Testis (tissue), 2 donors: ENCODE results near the gene TRABD2A.

Experiments
- POLR2A ChIP-seq: fragments of 450-650 bp; IDR thresholded peaks from one replicate; pipeline ENCODE4 v1.6.1; 2017; ENCODE audit warnings: antibody characterized with exemption, mild to moderate bottlenecking, moderate library complexity
- TF ChIP-seq, protein P1 (sequence below), 3 experiments: fragments of 450-650 bp in 2 of 3; fragments of 200-600 bp in 1 of 3; sonication (generic) in 1 of 3; IDR thresholded peaks; one replicate each; pipeline ENCODE4 v1.5.1; 2016 to 2019; ENCODE audit warnings: antibody characterized with exemption in 3 of 3, mild to moderate bottlenecking in 2 of 3, moderate library complexity in 1 of 3

- no peak for TF ChIP-seq POLR2A
- TF ChIP-seq, protein P1, sequence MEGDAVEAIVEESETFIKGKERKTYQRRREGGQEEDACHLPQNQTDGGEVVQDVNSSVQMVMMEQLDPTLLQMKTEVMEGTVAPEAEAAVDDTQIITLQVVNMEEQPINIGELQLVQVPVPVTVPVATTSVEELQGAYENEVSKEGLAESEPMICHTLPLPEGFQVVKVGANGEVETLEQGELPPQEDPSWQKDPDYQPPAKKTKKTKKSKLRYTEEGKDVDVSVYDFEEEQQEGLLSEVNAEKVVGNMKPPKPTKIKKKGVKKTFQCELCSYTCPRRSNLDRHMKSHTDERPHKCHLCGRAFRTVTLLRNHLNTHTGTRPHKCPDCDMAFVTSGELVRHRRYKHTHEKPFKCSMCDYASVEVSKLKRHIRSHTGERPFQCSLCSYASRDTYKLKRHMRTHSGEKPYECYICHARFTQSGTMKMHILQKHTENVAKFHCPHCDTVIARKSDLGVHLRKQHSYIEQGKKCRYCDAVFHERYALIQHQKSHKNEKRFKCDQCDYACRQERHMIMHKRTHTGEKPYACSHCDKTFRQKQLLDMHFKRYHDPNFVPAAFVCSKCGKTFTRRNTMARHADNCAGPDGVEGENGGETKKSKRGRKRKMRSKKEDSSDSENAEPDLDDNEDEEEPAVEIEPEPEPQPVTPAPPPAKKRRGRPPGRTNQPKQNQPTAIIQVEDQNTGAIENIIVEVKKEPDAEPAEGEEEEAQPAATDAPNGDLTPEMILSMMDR (IDR thresholded peaks at IDR 0.05): no peak
Observed at GRCh38 chr2:84904151-84904550, 23.3 kb upstream of the TRABD2A start.
